ENCODE results near the gene ERH.

DNA sequence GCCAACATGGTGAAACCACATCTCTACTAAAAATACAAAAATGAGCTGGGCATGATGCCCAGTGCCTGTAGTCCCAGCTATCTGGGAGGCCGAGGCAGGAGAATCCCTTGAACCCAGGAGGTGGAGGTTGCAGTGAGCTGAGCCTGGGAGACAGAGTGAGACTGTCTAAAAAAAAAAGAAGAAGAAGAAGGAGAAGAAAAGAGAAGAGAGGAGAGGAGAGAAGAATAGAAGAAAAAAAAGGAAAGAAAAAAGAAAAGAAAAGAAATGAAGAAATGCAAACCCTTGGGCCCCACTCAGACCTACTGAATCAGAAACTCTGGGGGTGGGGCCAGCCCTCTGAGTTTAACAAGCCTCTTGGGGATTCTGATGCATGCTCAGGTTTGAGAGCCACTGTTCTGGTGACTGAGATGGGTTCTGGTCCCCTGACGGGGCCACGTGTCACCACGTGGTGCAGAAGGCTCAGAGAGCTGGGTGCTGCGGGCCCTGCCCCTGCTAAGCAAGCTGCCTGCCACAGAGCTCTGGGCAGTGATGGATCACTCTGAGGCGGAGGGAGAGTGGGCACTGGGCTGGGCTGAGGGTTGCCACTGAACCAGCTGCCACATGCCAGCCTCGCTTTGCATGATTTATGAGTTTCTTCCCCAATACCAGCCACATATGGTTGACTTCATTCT is 37.5 kb downstream of the ERH start:
- TF ChIP-seq POLR2A (IDR thresholded peaks at IDR 0.05; ENCODE audit: borderline replicate concordance, extremely low read depth, insufficient read depth, insufficient read length) (no peak), FOSL1 (IDR thresholded peaks at IDR 0.05; ENCODE audit: low read depth) (no peak), TCF7L2 (IDR thresholded peaks at IDR 0.05; ENCODE audit: borderline replicate concordance, extremely low read depth, insufficient read depth, insufficient read length) (no peak), EGR1 (IDR thresholded peaks at IDR 0.05; ENCODE audit: low read depth) (no peak), CEBPB (IDR thresholded peaks at IDR 0.05; ENCODE audit: low read depth) (no peak), SIN3A (IDR thresholded peaks at IDR 0.05; ENCODE audit: low read depth) (no peak), EZH2 (IDR thresholded peaks at IDR 0.05) (no peak), EZH2phosphoT487 (IDR thresholded peaks at IDR 0.05; ENCODE audit: borderline replicate concordance) (no peak)
- TF ChIP-seq, protein P1, sequence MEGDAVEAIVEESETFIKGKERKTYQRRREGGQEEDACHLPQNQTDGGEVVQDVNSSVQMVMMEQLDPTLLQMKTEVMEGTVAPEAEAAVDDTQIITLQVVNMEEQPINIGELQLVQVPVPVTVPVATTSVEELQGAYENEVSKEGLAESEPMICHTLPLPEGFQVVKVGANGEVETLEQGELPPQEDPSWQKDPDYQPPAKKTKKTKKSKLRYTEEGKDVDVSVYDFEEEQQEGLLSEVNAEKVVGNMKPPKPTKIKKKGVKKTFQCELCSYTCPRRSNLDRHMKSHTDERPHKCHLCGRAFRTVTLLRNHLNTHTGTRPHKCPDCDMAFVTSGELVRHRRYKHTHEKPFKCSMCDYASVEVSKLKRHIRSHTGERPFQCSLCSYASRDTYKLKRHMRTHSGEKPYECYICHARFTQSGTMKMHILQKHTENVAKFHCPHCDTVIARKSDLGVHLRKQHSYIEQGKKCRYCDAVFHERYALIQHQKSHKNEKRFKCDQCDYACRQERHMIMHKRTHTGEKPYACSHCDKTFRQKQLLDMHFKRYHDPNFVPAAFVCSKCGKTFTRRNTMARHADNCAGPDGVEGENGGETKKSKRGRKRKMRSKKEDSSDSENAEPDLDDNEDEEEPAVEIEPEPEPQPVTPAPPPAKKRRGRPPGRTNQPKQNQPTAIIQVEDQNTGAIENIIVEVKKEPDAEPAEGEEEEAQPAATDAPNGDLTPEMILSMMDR (IDR thresholded peaks at IDR 0.05 in 2 of 3, conservative IDR thresholded peaks at IDR 0.05 in 1 of 3; ENCODE audit: borderline replicate concordance in 1 of 3, insufficient read depth in 1 of 3, low read depth in 2 of 3, low read length in 2 of 3): no peak

All from HCT116 (cell line).